Liver (tissue), 9 donors: ENCODE results near the gene BMAL1. TPM values are rescaled to one million over a fixed set of nuclear protein-coding genes. Genes with fewer than 3 reads are reported as not detected.

Experiments
- DNase-seq: peaks from one replicate; pipeline ENCODE4 v3.0.0-alpha.2; 2017; ENCODE audit warnings: low spot score
- H3K27ac ChIP-seq, 2 donors: one replicate each; pipeline ENCODE4 v1.7.0; 2013; ENCODE audit warnings: inconsistent platforms in 2 of 2, low read length in 2 of 2, control low read depth in 1 of 2, low read depth in 1 of 2, mild to moderate bottlenecking in 1 of 2
- H3K27me3 ChIP-seq, 4 donors: one replicate each; pipeline versions ENCODE4 v1.6.1 to v1.7.0; 2013; ENCODE audit warnings: low read length in 3 of 4, inconsistent platforms in 1 of 4, mild to moderate bottlenecking in 1 of 4, moderate library complexity in 1 of 4; ENCODE audit not compliant: control insufficient read depth in 4 of 4, insufficient read depth in 4 of 4
- H3K36me3 ChIP-seq, 4 donors: one replicate each; pipeline versions ENCODE4 v1.6.1 to v1.7.0; 2013; ENCODE audit warnings: low read length in 3 of 4, mild to moderate bottlenecking in 3 of 4, low read depth in 1 of 4, moderate library complexity in 1 of 4; ENCODE audit not compliant: control insufficient read depth in 4 of 4, insufficient read depth in 3 of 4
- H3K4me1 ChIP-seq, 4 donors: one replicate each; pipeline versions ENCODE4 v1.6.1 to v1.7.0; 2013; ENCODE audit warnings: low read length in 3 of 4, mild to moderate bottlenecking in 3 of 4, moderate library complexity in 1 of 4; ENCODE audit not compliant: control insufficient read depth in 4 of 4, insufficient read depth in 4 of 4
- H3K4me3 ChIP-seq, 3 donors: one replicate each; pipeline versions ENCODE4 v1.6.1 to v1.7.0; 2013; ENCODE audit warnings: low read length in 3 of 3, control low read depth in 1 of 3, low read depth in 1 of 3, mild to moderate bottlenecking in 1 of 3
- H3K9ac ChIP-seq, 2 donors: one replicate each; pipeline ENCODE4 v1.7.0; 2013; ENCODE audit warnings: low read length in 2 of 2, mild to moderate bottlenecking in 2 of 2, moderate library complexity in 2 of 2, control low read depth in 1 of 2, low read depth in 1 of 2
- H3K9me3 ChIP-seq, 4 donors: one replicate each; pipeline versions ENCODE4 v1.6.1 to v1.7.0; 2013; ENCODE audit warnings: low read length in 3 of 4; ENCODE audit not compliant: control insufficient read depth in 4 of 4
- EGR1 ChIP-seq, 2 donors: IDR thresholded peaks; 2 replicates each; pipeline ENCODE4 v1.6.1; 2016 to 2018; ENCODE audit warnings: antibody characterized with exemption in 2 of 2, low read depth in 2 of 2
- GABPA ChIP-seq, 2 donors: IDR thresholded peaks in 1 of 2; conservative IDR thresholded peaks in 1 of 2; 2 replicates each; pipeline ENCODE4 v1.6.1; 2016; ENCODE audit warnings: antibody characterized with exemption in 2 of 2, mild to moderate bottlenecking in 1 of 2, moderate library complexity in 1 of 2
- HNF4A ChIP-seq, 2 donors: conservative IDR thresholded peaks; 2 replicates each; pipeline ENCODE4 v1.6.1; 2016; ENCODE audit warnings: antibody characterized with exemption in 2 of 2, mild to moderate bottlenecking in 2 of 2
- HNF4G ChIP-seq: IDR thresholded peaks from 2 replicates; pipeline ENCODE4 v1.6.1; 2016; ENCODE audit warnings: antibody characterized with exemption
- JUND ChIP-seq, 2 donors: IDR thresholded peaks; 2 replicates each; pipeline ENCODE4 v1.6.1; 2016; ENCODE audit warnings: antibody characterized with exemption in 2 of 2
- NR2F2 ChIP-seq: IDR thresholded peaks from 2 replicates; pipeline ENCODE4 v1.6.1; 2016; ENCODE audit warnings: antibody characterized with exemption
- RAD21 ChIP-seq, 2 donors: IDR thresholded peaks; 2 replicates each; pipeline ENCODE4 v1.6.1; 2016; ENCODE audit warnings: antibody characterized with exemption in 2 of 2, mild to moderate bottlenecking in 2 of 2
- RXRA ChIP-seq, 2 donors: IDR thresholded peaks; 2 replicates each; pipeline ENCODE4 v1.6.1; 2017 to 2018; ENCODE audit warnings: antibody characterized with exemption in 2 of 2, mild to moderate bottlenecking in 1 of 2
- SP1 ChIP-seq: IDR thresholded peaks from 2 replicates; pipeline ENCODE4 v1.6.1; 2018; ENCODE audit warnings: antibody characterized with exemption, mild to moderate bottlenecking
- TAF1 ChIP-seq: conservative IDR thresholded peaks from 2 replicates; pipeline ENCODE4 v1.6.1; 2016; ENCODE audit warnings: antibody characterized with exemption, mild to moderate bottlenecking
- YY1 ChIP-seq: IDR thresholded peaks from 2 replicates; pipeline ENCODE4 v1.6.1; 2016; ENCODE audit warnings: antibody characterized with exemption, mild to moderate bottlenecking
- WGBS: extraction: QIAGEN DNeasy Blood & Tissue Kit; methylation state at CpG from one replicate; pipeline ENCODE4 v1.1.7; 2013; 5-methylcytosine and 5-hydroxymethylcytosine counted together
- polyA plus RNA-seq, 2 donors: library from polyadenylated mRNA; stranded (reverse) in 1 of 2; unstranded in 1 of 2; fragments of 200-250 nt in 1 of 2; fragments of >200 nt in 1 of 2; fragmentation: Nextera tagmentation in 1 of 2; extraction: Ambion mirVana in 1 of 2; gene quantifications; one replicate each; pipeline versions ENCODE4 v1.2.1 to v1.2.3, GENCODE V29; 2013 to 2015
- total RNA-seq, 2 donors: library from RNA; depleted of rRNA; stranded (reverse); fragments of >200 nt; gene quantifications; one replicate each; pipeline ENCODE4 v1.2.3, GENCODE V29; 2014
- TF ChIP-seq, protein P1 (sequence below): IDR thresholded peaks from 2 replicates; pipeline ENCODE4 v1.6.1; 2016; ENCODE audit warnings: antibody characterized with exemption, mild to moderate bottlenecking
- TF ChIP-seq, protein P2 (sequence below): fragments of 150-350 bp; IDR thresholded peaks from 2 replicates; pipeline ENCODE4 v1.5.1; 2017; ENCODE audit warnings: improper control_type of control experiment, low read depth, low read length; ENCODE audit not compliant: missing input control
- TF ChIP-seq, protein P3 (sequence below): IDR thresholded peaks from 2 replicates; pipeline ENCODE4 v1.6.1; 2016; ENCODE audit warnings: antibody characterized with exemption
- TF ChIP-seq, protein P4 (sequence below): IDR thresholded peaks from 2 replicates; pipeline ENCODE4 v1.6.1; 2016; ENCODE audit warnings: antibody characterized with exemption
- TF ChIP-seq, protein P5 (sequence below): IDR thresholded peaks from 2 replicates; pipeline ENCODE4 v1.6.1; 2016; ENCODE audit warnings: antibody characterized with exemption
- donor health status: healthy.
- donor health status: healthy.
- donor health status: healthy.
- donor health status: healthy.
- donor health status: healthy.

The BMAL1 gene
- total and polyA plus RNA-seq, 4 donors, result 4.7 to 39.0 (median 15.0) TPM

DNA sequence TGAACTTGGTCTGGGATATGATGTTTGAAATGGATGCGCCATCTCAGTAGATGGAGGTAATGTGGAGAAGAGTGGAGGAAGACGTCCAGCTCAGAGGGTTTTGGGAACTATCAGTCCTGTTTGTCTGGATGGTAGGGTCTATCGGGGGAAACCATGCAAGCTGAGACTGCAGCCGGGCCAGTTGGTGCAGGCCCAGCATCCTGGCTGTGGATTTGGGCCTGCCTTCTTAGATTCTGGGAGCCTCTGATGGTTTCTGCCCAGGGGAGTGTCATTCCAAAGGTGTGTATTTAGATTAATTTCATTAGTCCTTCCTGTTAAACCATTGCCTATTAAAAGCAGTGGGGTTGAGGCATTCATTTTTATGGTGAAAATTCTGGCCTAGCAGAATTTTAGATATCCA is 31.6 kb downstream of the BMAL1 start:
- Histone ChIP-seq H3K27ac (no peak overlapping the region), H3K4me3 (no peak overlapping the region), H3K36me3 (peaks cover 0 to 8% (median 2%) of the 10 kb centered on the region in 4 donors), H3K4me1 (peaks cover 6 to 14% (median 9%) of the 10 kb centered on the region in 4 donors), H3K9ac (no peak overlapping the region), H3K9me3 (no peaks in the 10 kb centered on the region), H3K27me3 (no peaks in the 10 kb centered on the region)
- no peak for DNase-seq
- WGBS, result 97% methylated on average over 4 of the region's 4 CpGs
- TF ChIP-seq, protein P1, sequence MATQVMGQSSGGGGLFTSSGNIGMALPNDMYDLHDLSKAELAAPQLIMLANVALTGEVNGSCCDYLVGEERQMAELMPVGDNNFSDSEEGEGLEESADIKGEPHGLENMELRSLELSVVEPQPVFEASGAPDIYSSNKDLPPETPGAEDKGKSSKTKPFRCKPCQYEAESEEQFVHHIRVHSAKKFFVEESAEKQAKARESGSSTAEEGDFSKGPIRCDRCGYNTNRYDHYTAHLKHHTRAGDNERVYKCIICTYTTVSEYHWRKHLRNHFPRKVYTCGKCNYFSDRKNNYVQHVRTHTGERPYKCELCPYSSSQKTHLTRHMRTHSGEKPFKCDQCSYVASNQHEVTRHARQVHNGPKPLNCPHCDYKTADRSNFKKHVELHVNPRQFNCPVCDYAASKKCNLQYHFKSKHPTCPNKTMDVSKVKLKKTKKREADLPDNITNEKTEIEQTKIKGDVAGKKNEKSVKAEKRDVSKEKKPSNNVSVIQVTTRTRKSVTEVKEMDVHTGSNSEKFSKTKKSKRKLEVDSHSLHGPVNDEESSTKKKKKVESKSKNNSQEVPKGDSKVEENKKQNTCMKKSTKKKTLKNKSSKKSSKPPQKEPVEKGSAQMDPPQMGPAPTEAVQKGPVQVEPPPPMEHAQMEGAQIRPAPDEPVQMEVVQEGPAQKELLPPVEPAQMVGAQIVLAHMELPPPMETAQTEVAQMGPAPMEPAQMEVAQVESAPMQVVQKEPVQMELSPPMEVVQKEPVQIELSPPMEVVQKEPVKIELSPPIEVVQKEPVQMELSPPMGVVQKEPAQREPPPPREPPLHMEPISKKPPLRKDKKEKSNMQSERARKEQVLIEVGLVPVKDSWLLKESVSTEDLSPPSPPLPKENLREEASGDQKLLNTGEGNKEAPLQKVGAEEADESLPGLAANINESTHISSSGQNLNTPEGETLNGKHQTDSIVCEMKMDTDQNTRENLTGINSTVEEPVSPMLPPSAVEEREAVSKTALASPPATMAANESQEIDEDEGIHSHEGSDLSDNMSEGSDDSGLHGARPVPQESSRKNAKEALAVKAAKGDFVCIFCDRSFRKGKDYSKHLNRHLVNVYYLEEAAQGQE, result no peak
- TF ChIP-seq SP1 (no peak), HNF4A (conservative IDR thresholded peaks at IDR 0.05) (no peak), RAD21 (IDR thresholded peaks at IDR 0.05) (no peak), NR2F2 (no peak), GABPA (IDR thresholded peaks at IDR 0.05 in 1 of 2, conservative IDR thresholded peaks at IDR 0.05 in 1 of 2) (no peak), TAF1 (no peak), HNF4G (no peak), YY1 (no peak), RXRA (IDR thresholded peaks at IDR 0.05) (no peak), JUND (IDR thresholded peaks at IDR 0.05) (no peak)
- TF ChIP-seq, protein P2, sequence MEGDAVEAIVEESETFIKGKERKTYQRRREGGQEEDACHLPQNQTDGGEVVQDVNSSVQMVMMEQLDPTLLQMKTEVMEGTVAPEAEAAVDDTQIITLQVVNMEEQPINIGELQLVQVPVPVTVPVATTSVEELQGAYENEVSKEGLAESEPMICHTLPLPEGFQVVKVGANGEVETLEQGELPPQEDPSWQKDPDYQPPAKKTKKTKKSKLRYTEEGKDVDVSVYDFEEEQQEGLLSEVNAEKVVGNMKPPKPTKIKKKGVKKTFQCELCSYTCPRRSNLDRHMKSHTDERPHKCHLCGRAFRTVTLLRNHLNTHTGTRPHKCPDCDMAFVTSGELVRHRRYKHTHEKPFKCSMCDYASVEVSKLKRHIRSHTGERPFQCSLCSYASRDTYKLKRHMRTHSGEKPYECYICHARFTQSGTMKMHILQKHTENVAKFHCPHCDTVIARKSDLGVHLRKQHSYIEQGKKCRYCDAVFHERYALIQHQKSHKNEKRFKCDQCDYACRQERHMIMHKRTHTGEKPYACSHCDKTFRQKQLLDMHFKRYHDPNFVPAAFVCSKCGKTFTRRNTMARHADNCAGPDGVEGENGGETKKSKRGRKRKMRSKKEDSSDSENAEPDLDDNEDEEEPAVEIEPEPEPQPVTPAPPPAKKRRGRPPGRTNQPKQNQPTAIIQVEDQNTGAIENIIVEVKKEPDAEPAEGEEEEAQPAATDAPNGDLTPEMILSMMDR, result no peak
- TF ChIP-seq, protein P3, sequence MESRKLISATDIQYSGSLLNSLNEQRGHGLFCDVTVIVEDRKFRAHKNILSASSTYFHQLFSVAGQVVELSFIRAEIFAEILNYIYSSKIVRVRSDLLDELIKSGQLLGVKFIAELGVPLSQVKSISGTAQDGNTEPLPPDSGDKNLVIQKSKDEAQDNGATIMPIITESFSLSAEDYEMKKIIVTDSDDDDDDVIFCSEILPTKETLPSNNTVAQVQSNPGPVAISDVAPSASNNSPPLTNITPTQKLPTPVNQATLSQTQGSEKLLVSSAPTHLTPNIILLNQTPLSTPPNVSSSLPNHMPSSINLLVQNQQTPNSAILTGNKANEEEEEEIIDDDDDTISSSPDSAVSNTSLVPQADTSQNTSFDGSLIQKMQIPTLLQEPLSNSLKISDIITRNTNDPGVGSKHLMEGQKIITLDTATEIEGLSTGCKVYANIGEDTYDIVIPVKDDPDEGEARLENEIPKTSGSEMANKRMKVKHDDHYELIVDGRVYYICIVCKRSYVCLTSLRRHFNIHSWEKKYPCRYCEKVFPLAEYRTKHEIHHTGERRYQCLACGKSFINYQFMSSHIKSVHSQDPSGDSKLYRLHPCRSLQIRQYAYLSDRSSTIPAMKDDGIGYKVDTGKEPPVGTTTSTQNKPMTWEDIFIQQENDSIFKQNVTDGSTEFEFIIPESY, result no peak
- TF ChIP-seq, protein P4, sequence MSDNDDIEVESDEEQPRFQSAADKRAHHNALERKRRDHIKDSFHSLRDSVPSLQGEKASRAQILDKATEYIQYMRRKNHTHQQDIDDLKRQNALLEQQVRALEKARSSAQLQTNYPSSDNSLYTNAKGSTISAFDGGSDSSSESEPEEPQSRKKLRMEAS, result no peak
- TF ChIP-seq, protein P5, sequence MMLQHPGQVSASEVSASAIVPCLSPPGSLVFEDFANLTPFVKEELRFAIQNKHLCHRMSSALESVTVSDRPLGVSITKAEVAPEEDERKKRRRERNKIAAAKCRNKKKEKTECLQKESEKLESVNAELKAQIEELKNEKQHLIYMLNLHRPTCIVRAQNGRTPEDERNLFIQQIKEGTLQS, result no peak

- Histone ChIP-seq H3K36me3 (peaks cover 0 to 8% (median 2%) of the 10 kb centered on the region in 4 donors), H3K9me3 (no peaks in the 10 kb centered on the region), H3K9ac (no peak overlapping the region), H3K27ac (no peak overlapping the region), H3K27me3 (no peaks in the 10 kb centered on the region), H3K4me3 (no peak overlapping the region), H3K4me1 (peaks cover 11 to 18% (median 16%) of the 10 kb centered on the region in 4 donors)
- TF ChIP-seq, protein P5, result no peak
- TF ChIP-seq JUND (IDR thresholded peaks at IDR 0.05), result no peak
- TF ChIP-seq YY1, result no peak
- no peak for TF ChIP-seq EGR1 (IDR thresholded peaks at IDR 0.05; ENCODE audit: low read depth in 2 of 2)
- TF ChIP-seq RAD21 (IDR thresholded peaks at IDR 0.05), result no peak
- no peak for DNase-seq
- 94% methylated on average over 6 of the region's 6 CpGs for WGBS
Observed at GRCh38 chr11:13310443-13310842, 32.9 kb downstream of the BMAL1 start.
